GM19438 (cell line): ENCODE data around the gene CTBS.
"Not testable (repeated sequence)": the region's sequence is repeated elsewhere in the genome, so short reads cannot be mapped to it uniquely, and the experiment has no call there.

ENCODE experiments used
- ATAC-seq: cut with Tn5 transposase; IDR thresholded peaks from one replicate; pipeline ENCODE4 v1.9.1; 2021; ENCODE audit warnings: low read depth; ENCODE audit not compliant: unreplicated experiment

CTBS gene

DNA sequence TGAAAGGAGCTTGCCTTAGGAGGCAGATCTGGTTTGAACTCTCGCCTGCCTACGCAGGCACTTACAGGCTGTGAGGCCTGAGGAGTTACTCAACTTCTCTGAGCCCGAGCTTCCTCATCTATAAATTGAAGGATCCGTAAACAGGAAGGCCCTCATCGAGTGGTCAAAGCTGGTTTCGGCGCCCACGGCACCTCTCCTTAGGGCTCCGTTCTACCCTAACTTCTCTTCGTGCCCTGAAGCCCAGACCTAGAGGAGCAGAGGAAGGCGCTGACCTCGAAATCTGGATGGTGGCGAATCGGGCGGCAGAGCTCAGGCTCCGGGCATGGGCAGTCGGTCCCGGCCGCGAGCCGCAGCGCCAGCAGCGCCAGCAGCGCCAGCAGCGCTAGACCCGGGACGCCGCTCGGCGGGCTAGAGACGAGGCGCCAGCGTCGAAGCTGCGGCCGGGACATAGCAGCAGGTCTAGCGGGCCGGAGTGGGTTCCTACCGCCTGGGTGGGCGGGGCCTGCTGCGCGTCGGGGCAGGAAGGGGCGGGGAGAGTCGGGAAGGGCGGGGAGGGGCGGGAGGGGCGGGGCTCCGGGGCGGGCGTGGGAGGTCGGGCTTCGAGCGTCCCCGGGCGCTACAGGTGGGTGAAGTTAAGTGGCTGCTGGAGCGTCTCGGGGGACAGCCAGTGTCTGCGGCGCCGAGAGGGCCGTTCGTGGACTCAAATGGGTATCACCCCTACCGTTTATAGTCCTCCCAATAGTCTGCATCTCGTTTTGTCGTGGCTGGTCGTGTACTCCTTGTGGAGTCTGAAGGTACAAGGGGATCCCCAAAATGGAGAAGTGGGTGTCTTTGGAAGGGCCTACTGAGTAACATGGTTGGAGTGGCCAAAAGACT lies at the start of gene CTBS:
TSS of gene CTBS (minus strand) at position 474 of the 876 bp plus-strand sequence. CDS start at position 449, 25 bp downstream.
- peak; percentile 83 for ATAC-seq

- no peak for ATAC-seq
Measured at GRCh38 chr1:84621553-84621952, 47.3 kb upstream of the CTBS start.

- peak; percentile 95 for ATAC-seq
Measured at GRCh38 chr1:84620720-84621313, 46.6 kb upstream of the CTBS start.

- ATAC-seq = no peak
Measured at GRCh38 chr1:84619383-84620102, 45.3 kb upstream of the CTBS start.

- ATAC-seq = no peak
Measured at GRCh38 chr1:84617349-84617748, 43.1 kb upstream of the CTBS start.

GRCh38 chr1:84615790-84616189 lies 41.5 kb upstream of the CTBS start:
- ATAC-seq = no peak

- no peak for ATAC-seq
Measured at GRCh38 chr1:84613887-84614286, 39.6 kb upstream of the CTBS start.

DNA sequence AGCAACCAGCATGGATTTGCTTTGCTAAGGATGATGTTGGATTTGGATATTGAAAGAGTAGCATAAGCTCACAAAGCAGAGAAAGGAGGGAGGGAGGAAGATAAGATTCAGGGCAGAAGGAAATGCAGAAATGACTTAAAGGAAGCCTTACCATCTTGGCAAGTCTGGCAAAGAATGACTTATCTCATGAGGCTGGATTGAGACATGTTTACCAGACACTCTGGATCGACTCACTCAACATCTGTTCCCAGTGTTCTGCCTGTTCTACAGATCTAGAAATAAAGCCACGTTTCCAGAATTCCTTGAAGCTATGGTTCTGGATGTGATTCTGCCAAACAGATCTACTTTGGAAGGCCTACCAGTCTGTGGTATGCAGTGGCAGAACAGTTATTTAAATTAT lies 38.8 kb upstream of the CTBS start:
- no peak for ATAC-seq

DNA sequence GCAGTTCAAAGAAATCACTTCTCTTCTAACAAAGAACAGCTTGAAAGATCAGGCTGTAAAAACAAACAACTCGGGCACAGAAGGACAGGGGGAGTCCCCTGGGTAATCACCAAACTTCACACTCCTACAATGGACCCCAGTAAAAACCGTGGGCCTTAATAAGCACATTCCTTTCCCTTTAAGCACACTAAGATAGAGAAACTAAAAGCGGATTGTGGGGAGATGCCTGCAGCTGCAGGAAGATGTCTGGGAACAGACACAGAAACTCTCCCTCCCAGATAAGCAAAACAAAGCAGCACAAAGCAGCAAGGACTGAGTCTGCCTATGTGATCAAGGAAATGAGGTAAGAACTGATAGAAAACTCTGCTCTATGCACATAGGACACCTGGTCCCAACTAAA lies 37.6 kb upstream of the CTBS start:
- ATAC-seq = no peak

DNA sequence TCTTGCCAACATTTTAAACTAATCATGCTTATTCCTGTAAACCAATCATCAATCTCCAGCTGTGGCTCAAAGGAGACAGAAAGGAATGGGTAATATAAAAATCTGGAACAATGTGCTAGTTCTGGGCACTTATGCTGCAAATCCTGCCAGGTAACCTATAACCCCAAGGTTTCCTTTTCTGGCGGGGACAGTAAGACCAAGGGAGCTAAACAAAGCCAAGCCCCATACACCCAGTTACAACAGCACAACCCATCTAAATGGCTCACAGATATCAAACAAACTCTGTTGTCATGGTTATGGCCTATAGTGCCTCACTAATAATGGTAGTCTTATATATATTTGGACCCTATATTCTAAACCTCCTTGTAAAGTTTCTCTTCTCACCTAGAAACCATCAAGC lies 36.9 kb upstream of the CTBS start:
- ATAC-seq = no peak

- ATAC-seq = no peak
Measured at GRCh38 chr1:84606977-84607376, 32.7 kb upstream of the CTBS start.

GRCh38 chr1:84605157-84605556 lies 30.9 kb upstream of the CTBS start:
- no peak for ATAC-seq

DNA sequence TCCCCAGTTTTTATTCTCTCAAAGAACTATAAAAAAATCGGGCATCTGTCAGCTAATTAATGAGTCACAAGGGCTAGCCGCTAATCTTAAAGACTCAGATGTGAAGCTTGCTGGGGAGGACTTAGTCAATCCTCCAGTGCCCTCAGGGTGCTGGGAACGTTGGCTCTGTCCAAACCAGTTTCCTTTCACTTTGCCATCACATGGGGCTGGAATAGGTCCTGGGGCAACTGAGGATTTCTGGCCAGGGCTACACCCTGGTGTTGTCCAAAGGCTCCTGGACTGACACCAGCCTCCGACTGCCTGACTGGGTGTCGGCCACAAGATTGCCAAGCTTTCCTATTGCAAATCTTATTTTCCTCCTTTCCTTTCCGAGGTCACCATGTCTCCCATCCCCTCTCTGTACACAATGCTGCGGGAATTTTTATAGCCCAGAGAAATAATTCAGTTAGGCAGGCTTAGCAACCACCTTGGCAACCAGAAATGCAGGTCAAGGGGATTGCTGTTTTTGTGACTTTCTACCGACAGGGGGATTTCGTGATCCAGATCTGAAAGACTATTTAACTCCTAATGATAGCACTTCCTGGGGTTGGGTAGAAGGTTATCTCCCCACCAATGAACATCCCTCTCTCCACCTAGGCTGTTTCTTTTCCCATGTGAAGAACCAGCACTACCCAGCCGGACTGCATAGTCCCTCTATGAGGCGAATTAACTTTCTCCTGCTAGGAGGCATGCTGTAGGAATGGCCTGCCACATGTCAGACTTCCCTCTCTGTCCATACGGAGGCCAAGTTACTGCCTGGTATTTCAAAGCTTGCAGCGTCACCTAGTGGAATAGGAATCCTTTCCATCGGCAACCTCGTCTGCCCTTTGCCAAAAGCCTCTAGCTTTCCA lies 29.9 kb upstream of the CTBS start:
- ATAC-seq = no peak

DNA sequence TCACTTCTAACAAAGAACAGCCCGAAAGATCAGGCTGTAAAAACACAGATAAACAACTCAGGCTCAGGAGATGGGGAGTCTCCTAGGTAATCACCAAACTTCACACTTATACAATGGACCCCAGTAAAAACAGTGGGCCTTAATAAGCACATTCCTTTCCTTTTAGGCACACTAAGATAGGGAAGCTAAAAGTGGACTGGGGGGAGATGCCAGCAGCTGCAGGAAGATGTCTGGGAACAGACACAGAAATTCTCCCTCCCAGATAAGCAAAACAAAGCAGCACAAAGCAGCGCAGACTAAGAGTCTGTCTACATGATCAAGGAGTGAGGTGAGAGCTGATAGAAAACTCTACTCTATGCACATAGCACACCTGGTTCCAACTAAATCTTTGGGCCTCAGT lies 29.0 kb upstream of the CTBS start:
- no peak for ATAC-seq

DNA sequence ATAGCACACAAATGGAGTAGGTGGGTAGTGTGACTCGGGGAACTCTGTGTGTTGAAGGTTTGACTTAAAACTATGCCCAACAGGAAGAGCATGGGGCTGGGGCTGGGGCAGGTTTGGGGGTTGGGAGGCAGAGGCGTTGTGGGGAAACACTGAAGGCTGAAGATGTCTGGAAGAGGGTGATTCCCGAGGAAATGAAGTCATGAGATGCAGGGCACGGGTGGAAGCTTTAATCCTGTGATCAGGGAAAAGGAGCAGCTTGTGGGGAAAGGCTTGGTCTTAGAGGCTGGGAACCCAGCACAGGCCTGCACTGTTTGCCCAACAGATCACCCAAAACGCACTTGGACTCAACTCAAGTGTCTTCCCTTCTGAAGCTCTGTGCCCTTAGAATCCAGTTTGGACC lies 26.6 kb upstream of the CTBS start:
- no peak for ATAC-seq

- ATAC-seq = peak; percentile 81
Measured at GRCh38 chr1:84598846-84599741, 24.9 kb upstream of the CTBS start.

GRCh38 chr1:84598418-84598817 lies 24.2 kb upstream of the CTBS start:
- no peak for ATAC-seq

- ATAC-seq = no peak
Measured at GRCh38 chr1:84597011-84597410, 22.8 kb upstream of the CTBS start.

- not testable (repeated sequence) for ATAC-seq
Measured at GRCh38 chr1:84594959-84595358, 20.7 kb upstream of the CTBS start.
